ENCODE data around the gene SCART1.
"Not testable (repeated sequence)": the region's sequence is repeated elsewhere in the genome, so short reads cannot be mapped to it uniquely, and the experiment has no call there.

Gene SCART1

GRCh38 chr10:133457100-133457841 is 3.5 kb downstream of the SCART1 start:
- no peak for DNase-seq

- no peak for DNase-seq
Observed at GRCh38 chr10:133458021-133458709, 4.4 kb downstream of the SCART1 start.

GRCh38 chr10:133458710-133459453 is 5.1 kb downstream of the SCART1 start:
- no peak for DNase-seq

GRCh38 chr10:133459454-133460207 is 5.9 kb downstream of the SCART1 start:
- no peak for DNase-seq

- no peak for DNase-seq
Observed at GRCh38 chr10:133460208-133460769, 6.5 kb downstream of the SCART1 start.

GRCh38 chr10:133461027-133461426 is 7.3 kb downstream of the SCART1 start:
- no peak for DNase-seq

- no peak for DNase-seq
Observed at GRCh38 chr10:133461841-133462240, 8.1 kb downstream of the SCART1 start.

- no peak for DNase-seq
Observed at GRCh38 chr10:133462512-133463305, 9.0 kb downstream of the SCART1 start.

- DNase-seq: no peak
Observed at GRCh38 chr10:133464582-133465031, 10.9 kb downstream of the SCART1 start.

- no peak for DNase-seq
Observed at GRCh38 chr10:133465191-133465949, 11.6 kb downstream of the SCART1 start.

- no peak for DNase-seq
Observed at GRCh38 chr10:133465950-133466474, 12.3 kb downstream of the SCART1 start.

GRCh38 chr10:133466683-133467275 is 13.0 kb downstream of the SCART1 start:
- DNase-seq: no peak

- no peak for DNase-seq
Observed at GRCh38 chr10:133467286-133467911, 13.7 kb downstream of the SCART1 start.

GRCh38 chr10:133469205-133469604 is 15.5 kb downstream of the SCART1 start:
- DNase-seq: not testable (repeated sequence)

GRCh38 chr10:133471300-133472109 is 17.8 kb downstream of the SCART1 start:
- DNase-seq: no peak

GRCh38 chr10:133473270-133473669 is 19.5 kb downstream of the SCART1 start:
- DNase-seq: no peak

- no peak for DNase-seq
Observed at GRCh38 chr10:133474027-133474426, 20.3 kb downstream of the SCART1 start.

GRCh38 chr10:133474665-133475424 is 21.1 kb downstream of the SCART1 start:
- DNase-seq: no peak

All from CD4-positive, alpha-beta T cell treated with Interleukin-4 for 4 hours (primary cell).